ENCODE results near the gene KCNH2. TPM values are rescaled to one million over a fixed set of nuclear protein-coding genes. Genes with fewer than 3 reads are reported as not detected.

The KCNH2 gene
- total RNA-seq, 2 experiments from 2014 or later, result 0.48 to 0.54 TPM

GRCh38 chr7:150895809-150896208 is 82.3 kb downstream of the KCNH2 start:
- Mint-ChIP-seq H3K36me3 (ENCODE audit: low read depth) (no peaks in the 10 kb centered on the region), H3K27ac (no peak overlapping the region), H3K9me3 (ENCODE audit: low read depth) (peaks cover 4% of the 10 kb centered on the region), H3K4me1 (peaks cover 11% of the 10 kb centered on the region), H3K27me3 (peaks cover 28% of the 10 kb centered on the region), H3K4me3 (no peak overlapping the region)
- ChIA-PET POLR2A (no interaction called here), CTCF (no interaction called here)
- intact Hi-C loops (cut with DNase I, micrococcal nuclease), result loop anchor here in 1 of 2 experiments (5.0 kb wide), 1 partner anchor 216 kb away; no protein-coding TSS in a partner anchor
- ATAC-seq (no peak), DNase-seq (no peak)

Other genes with a start within 250 kb of the KCNH2 start
- gene GIMAP5, start 240.9 kb downstream of the KCNH2 start, total RNA-seq, result 10 to 100 TPM; 47.6 to 53.3 TPM
- gene TMEM176B, start 178.0 kb downstream of the KCNH2 start, total RNA-seq, result not detected
- gene TMEM176A, start 177.6 kb downstream of the KCNH2 start, total RNA-seq, result not detected
- not detected for gene AOC1, start 125.8 kb downstream of the KCNH2 start, total RNA-seq
- gene NOS3, start 12.7 kb upstream of the KCNH2 start, total RNA-seq, result 10 to 100 TPM in 1 of 2 experiments, 1 to 10 TPM in 1; 9.3 to 11.1 TPM
- 10 to 100 TPM in 1 of 2 experiments, 1 to 10 TPM in 1; 6.9 to 10.0 TPM for gene ATG9B, start 46.2 kb upstream of the KCNH2 start, total RNA-seq
- gene ABCB8, start 50.1 kb upstream of the KCNH2 start, total RNA-seq, result 10 to 100 TPM; 41.9 to 44.5 TPM
- 1 to 10 TPM; 5.5 to 6.7 TPM for gene ASIC3, start 70.2 kb upstream of the KCNH2 start, total RNA-seq
- 10 to 100 TPM; 12.5 to 16.7 TPM for gene CDK5, start 79.6 kb upstream of the KCNH2 start, total RNA-seq
- gene SLC4A2, start 81.3 kb upstream of the KCNH2 start, total RNA-seq, result 10 to 100 TPM; 58.7 to 85.0 TPM
- gene FASTK, start 102.5 kb upstream of the KCNH2 start, total RNA-seq, result 10 to 100 TPM; 56.6 to 56.7 TPM
- 10 to 100 TPM; 54.0 to 67.7 TPM for gene TMUB1, start 105.2 kb upstream of the KCNH2 start, total RNA-seq
- 10 to 100 TPM; 29.4 to 33.2 TPM for gene AGAP3, start 108.2 kb upstream of the KCNH2 start, total RNA-seq
- gene GBX1, start 189.4 kb upstream of the KCNH2 start, total RNA-seq, result under 1 TPM in 1 of 2 experiments, not detected in 1; 0.16 TPM
- not detected for gene ASB10, start 208.9 kb upstream of the KCNH2 start, total RNA-seq
- gene H2BK1, start 232.2 kb upstream of the KCNH2 start, total RNA-seq, result not detected
- gene ABCF2, start 248.9 kb upstream of the KCNH2 start, total RNA-seq, result 10 to 100 TPM; 48.4 to 49.0 TPM